GM12801 (cell line): ENCODE measurements around the gene HDAC10.

Source experiments
- TF ChIP-seq, protein P1 (sequence below): IDR thresholded peaks from one replicate; pipeline ENCODE4 v1.5.1; 2011; ENCODE audit warnings: control low read depth; ENCODE audit not compliant: insufficient read length; ENCODE audit errors: extremely low read depth

The HDAC10 gene, protein sequence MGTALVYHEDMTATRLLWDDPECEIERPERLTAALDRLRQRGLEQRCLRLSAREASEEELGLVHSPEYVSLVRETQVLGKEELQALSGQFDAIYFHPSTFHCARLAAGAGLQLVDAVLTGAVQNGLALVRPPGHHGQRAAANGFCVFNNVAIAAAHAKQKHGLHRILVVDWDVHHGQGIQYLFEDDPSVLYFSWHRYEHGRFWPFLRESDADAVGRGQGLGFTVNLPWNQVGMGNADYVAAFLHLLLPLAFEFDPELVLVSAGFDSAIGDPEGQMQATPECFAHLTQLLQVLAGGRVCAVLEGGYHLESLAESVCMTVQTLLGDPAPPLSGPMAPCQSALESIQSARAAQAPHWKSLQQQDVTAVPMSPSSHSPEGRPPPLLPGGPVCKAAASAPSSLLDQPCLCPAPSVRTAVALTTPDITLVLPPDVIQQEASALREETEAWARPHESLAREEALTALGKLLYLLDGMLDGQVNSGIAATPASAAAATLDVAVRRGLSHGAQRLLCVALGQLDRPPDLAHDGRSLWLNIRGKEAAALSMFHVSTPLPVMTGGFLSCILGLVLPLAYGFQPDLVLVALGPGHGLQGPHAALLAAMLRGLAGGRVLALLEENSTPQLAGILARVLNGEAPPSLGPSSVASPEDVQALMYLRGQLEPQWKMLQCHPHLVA

DNA sequence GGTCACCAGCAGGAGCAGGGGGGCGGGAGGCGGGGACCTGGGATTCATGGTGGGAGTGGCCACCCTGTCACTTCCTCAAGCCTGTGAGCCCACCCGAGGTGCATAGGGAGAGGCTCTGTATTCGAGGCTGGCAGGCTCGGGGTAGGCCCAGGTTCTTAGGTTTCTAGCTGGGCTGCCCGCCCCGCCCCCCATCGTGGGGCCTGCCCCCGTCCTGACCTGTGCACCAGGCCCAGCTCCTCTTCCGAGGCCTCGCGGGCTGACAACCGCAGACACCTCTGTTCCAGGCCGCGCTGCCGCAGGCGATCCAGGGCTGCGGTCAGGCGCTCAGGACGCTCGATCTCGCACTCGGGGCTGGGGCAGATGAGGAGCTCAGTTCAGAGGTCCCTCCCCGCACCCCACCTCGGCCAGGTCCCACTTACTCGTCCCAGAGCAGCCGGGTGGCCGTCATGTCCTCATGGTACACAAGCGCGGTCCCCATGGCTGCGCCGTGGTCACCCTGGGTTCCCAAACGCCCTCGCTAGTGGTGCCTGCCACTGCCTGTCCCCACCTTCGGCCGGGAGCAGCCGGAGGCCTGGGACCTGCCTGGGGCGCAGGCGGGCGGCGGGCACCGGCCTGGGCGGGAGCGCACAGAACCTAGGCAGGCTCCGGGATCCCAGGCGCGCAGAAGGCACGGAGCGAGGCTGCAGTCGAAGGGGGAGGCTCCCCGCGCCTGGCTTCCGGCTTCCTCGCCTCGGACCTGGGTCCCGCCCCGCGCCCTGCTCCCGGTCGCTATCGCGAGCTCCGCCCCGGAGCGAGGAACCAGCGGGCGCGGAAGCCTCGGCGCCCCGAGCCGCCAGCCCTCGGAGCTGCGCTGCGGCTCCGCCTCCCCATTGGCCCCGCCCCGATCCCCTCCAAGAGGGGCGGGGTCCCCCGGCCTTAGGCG lies at the start of gene HDAC10:
Gene HDAC10, minus strand, starts transcription at position 711 of the 922 bp plus-strand sequence. Its CDS starts 233 bp downstream, at position 478.
- TF ChIP-seq, protein P1, sequence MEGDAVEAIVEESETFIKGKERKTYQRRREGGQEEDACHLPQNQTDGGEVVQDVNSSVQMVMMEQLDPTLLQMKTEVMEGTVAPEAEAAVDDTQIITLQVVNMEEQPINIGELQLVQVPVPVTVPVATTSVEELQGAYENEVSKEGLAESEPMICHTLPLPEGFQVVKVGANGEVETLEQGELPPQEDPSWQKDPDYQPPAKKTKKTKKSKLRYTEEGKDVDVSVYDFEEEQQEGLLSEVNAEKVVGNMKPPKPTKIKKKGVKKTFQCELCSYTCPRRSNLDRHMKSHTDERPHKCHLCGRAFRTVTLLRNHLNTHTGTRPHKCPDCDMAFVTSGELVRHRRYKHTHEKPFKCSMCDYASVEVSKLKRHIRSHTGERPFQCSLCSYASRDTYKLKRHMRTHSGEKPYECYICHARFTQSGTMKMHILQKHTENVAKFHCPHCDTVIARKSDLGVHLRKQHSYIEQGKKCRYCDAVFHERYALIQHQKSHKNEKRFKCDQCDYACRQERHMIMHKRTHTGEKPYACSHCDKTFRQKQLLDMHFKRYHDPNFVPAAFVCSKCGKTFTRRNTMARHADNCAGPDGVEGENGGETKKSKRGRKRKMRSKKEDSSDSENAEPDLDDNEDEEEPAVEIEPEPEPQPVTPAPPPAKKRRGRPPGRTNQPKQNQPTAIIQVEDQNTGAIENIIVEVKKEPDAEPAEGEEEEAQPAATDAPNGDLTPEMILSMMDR: no peak

DNA sequence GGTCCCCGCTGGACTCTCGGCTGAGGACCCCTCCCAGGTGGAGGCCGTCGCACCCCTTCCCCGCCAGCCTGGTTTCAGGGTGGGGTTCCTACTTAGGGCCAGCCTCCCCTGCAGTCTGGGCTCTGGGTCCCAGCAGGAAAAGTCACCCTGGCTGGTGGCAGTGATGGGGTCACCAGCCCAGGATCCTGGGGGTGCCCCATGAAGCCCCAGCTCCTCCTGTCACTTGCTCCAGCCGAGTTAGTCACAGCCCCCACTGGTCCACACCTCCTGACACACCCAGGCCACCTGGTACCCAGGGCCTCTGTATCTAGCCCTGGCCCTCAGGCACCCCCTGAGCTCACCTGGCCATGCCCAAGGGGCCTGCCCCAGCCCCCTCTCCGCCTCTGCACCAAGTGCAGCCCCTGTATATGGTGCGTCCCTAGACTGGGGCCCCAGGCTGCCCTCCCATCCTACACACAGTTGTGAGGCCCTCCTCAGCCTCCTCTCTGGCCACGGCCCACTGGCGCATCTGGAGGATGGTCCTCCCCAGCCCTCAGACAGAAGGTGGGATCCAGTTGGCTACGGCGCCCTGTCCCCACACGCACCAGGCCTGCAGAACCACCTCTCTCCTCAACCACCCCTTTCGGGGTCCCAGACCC lies 49.7 kb upstream of the HDAC10 start:
- TF ChIP-seq, protein P1: no peak

DNA sequence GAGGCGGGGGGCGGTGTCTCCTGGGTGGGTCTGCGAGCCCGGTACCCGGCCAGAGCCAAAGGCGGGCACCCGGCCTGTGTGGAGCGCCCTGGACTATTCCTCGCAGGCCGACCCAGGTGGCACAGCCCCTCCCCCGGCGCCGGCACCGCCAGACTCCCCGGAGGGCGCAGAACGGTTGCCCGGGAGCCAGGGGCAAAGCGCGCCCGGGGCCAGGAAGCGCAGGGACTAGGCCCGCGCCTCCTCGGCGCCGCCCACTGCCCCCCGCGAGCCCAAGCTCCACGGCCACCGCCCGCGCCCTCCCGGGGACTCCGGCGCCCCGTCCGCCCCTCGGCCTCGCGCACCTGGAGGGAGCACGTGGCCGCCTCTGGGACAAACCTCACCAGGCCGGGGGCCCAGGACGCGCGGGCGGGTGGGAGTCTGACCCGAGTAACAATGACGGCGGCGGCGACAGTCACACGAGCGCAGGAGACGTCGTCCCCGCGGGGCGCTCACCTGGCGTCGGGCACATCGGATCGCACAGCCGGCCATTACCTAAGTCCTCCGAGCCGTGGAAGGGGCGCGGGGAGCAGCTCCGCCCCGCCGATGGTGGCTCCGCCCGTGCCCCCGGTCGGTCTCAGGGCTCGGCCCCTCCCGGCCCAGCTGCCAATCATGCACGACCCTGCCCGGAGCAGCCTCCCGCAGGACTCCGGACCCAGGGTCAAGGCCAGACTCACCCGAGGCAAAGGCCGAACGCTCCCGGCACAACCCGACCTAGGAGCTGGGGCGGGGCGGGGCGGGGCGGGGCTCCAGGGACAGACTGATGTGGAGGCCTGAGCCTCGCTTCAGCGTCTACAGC lies 48.9 kb upstream of the HDAC10 start:
- TF ChIP-seq, protein P1: no peak

DNA sequence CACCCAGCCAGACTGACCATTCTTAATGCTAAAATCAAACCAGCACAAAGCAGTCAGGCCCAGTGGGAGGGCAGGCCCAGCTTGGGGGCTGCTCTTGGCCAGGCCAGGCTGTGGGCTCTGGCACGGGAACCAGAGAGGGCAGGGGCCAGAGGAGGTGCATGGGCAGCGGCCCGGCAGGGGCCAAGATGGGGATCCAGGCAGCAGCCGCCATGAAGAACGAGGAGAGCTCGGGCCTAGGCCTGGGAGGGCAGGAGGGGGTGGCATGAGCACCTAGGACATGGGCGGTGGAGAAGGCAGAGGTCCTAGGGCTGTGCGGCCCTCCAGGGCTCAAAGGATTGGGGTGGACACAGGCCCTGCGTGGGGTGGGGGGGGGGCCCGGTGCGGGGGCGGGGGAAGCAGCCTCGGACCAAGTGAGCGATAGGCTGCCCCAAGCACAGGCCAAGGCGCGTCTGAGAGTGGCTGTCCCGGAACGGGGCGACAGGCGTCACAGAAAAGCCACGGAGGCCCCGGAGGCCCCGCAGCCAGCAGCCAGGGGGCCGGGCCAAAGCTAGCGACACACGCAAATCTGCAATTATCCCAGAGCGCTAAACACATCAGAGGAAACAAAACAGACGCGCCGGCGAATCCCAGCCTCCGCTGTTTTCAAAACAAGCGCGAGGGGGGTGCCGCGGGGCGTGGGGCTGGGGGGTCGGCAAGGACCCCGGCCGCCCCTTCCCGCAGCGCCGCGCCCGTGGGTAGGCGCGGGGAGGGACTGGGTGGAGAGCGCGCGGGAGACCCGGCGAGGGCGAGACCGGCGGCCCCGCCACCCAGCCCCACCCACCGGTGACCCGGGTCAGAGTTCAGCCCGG lies 48.1 kb upstream of the HDAC10 start:
- TF ChIP-seq, protein P1: no peak

DNA sequence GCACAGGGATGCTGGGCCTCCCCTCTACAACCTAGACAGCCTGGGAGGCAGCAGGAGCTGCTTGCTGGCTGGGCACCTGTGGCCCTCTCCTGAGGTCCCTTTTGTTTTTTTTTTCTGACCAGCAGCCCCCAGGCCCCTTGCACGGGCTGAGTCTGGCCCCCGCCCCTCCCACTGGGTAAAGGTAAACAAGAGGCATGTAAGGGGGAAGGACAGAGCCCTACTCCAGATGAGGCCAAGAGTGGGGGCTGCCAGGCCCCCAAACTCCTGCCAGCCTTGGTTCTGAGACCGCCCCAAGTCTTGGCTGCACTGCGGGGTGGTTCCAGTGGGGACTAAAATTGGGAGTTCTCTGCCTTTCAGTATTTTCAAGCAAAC lies 47.2 kb upstream of the HDAC10 start:
- TF ChIP-seq, protein P1: no peak
